ENCODE results near the gene TMEM132C. TPM values are rescaled to one million over a fixed set of nuclear protein-coding genes. Genes with fewer than 3 reads are reported as not detected.

The TMEM132C gene
- total RNA-seq, 2 donors from 2014 or later: 0.26 to 0.33 TPM

- H3K4me3 ChIP-seq (ENCODE audit: low read length): no peak overlapping the region
- DNase-seq: no peak
- no peaks in the 10 kb centered on the region for H3K4me1 Mint-ChIP-seq
- H3K27ac Mint-ChIP-seq: no peak overlapping the region
- TF ChIP-seq CTCF (conservative IDR thresholded peaks at IDR 0.05): no peak
- no peaks in the 10 kb centered on the region for H3K9me3 ChIP-seq (ENCODE audit: control insufficient read depth, low read length)
- no peaks in the 10 kb centered on the region for H3K4me1 ChIP-seq (ENCODE audit: control insufficient read depth, insufficient read depth, low read length)
- no peak overlapping the region for H3K27ac ChIP-seq (ENCODE audit: low read depth, low read length)
- no peaks in the 10 kb centered on the region for H3K36me3 Mint-ChIP-seq (ENCODE audit: low read depth)
- no peaks in the 10 kb centered on the region for H3K36me3 ChIP-seq (ENCODE audit: control insufficient read depth, insufficient read depth, low read length)
- H3K27me3 Mint-ChIP-seq (ENCODE audit: insufficient read depth): no peaks in the 10 kb centered on the region
- H3K9ac ChIP-seq (ENCODE audit: extremely low read depth, low read length, poor library complexity, severe bottlenecking): no peak overlapping the region
- no peaks in the 10 kb centered on the region for H3K27me3 ChIP-seq (ENCODE audit: control insufficient read depth, insufficient read depth, low read length, poor library complexity, severe bottlenecking)
- H3K9me3 Mint-ChIP-seq: peaks cover 9% of the 10 kb centered on the region
- no peak overlapping the region for H3K4me3 Mint-ChIP-seq
- WGBS, 2 experiments (ENCODE audit: insufficient coverage in 1 of 2, insufficient read length in 1 of 2): 90% methylated on average over 1 of the region's 1 CpG; no CpG with 5 or more reads in 1 of the 2 experiments
These were observed 270.7 kb downstream of the TMEM132C start for GRCh38 chr12:128537668-128538067.

GRCh38 chr12:128542844-128543243, 275.9 kb downstream of the TMEM132C start:
- Histone ChIP-seq H3K4me1 (ENCODE audit: control insufficient read depth, insufficient read depth, low read length) (no peaks in the 10 kb centered on the region), H3K27ac (ENCODE audit: low read depth, low read length) (no peak overlapping the region), H3K4me3 (ENCODE audit: low read length) (no peak overlapping the region), H3K9me3 (ENCODE audit: control insufficient read depth, low read length) (no peaks in the 10 kb centered on the region), H3K27me3 (ENCODE audit: control insufficient read depth, insufficient read depth, low read length, poor library complexity, severe bottlenecking) (no peaks in the 10 kb centered on the region), H3K36me3 (ENCODE audit: control insufficient read depth, insufficient read depth, low read length) (no peaks in the 10 kb centered on the region), H3K9ac (ENCODE audit: extremely low read depth, low read length, poor library complexity, severe bottlenecking) (no peak overlapping the region)
- Mint-ChIP-seq H3K4me3 (no peak overlapping the region), H3K27ac (no peak overlapping the region), H3K27me3 (ENCODE audit: insufficient read depth) (peaks cover 4% of the 10 kb centered on the region), H3K36me3 (ENCODE audit: low read depth) (no peaks in the 10 kb centered on the region), H3K9me3 (no peaks in the 10 kb centered on the region), H3K4me1 (no peaks in the 10 kb centered on the region)
- WGBS, 2 experiments (ENCODE audit: insufficient coverage in 1 of 2, insufficient read length in 1 of 2): 94 to 100% methylated on average over 1 to 7 of the region's 7 CpGs
- no peak for TF ChIP-seq CTCF (conservative IDR thresholded peaks at IDR 0.05)
- no peak for DNase-seq

GRCh38 chr12:128543460-128543859, 276.5 kb downstream of the TMEM132C start:
- H3K4me1 ChIP-seq (ENCODE audit: control insufficient read depth, insufficient read depth, low read length): no peaks in the 10 kb centered on the region
- 76 to 85% methylated on average over 5 to 6 of the region's 6 CpGs for WGBS, 2 experiments (ENCODE audit: insufficient coverage in 1 of 2, insufficient read length in 1 of 2)
- H3K4me3 ChIP-seq (ENCODE audit: low read length): no peak overlapping the region
- Mint-ChIP-seq H3K27me3 (ENCODE audit: insufficient read depth) (peaks cover 4% of the 10 kb centered on the region), H3K36me3 (ENCODE audit: low read depth) (no peaks in the 10 kb centered on the region), H3K9me3 (no peaks in the 10 kb centered on the region), H3K4me1 (no peaks in the 10 kb centered on the region), H3K27ac (no peak overlapping the region), H3K4me3 (no peak overlapping the region)
- TF ChIP-seq CTCF (conservative IDR thresholded peaks at IDR 0.05): peak; percentile 57
- H3K27ac ChIP-seq (ENCODE audit: low read depth, low read length): no peak overlapping the region
- no peak overlapping the region for H3K9ac ChIP-seq (ENCODE audit: extremely low read depth, low read length, poor library complexity, severe bottlenecking)
- no peaks in the 10 kb centered on the region for H3K27me3 ChIP-seq (ENCODE audit: control insufficient read depth, insufficient read depth, low read length, poor library complexity, severe bottlenecking)
- peak; percentile 68 for DNase-seq
- no peaks in the 10 kb centered on the region for H3K36me3 ChIP-seq (ENCODE audit: control insufficient read depth, insufficient read depth, low read length)
- no peaks in the 10 kb centered on the region for H3K9me3 ChIP-seq (ENCODE audit: control insufficient read depth, low read length)
